Right lobe of liver (tissue), 6 donors: Measurements from ENCODE around the gene ADPRHL1. TPM values are rescaled to one million over a fixed set of nuclear protein-coding genes. Genes with fewer than 3 reads are reported as not detected.

ENCODE experiments used
- ATAC-seq, 4 donors: fragments of 200-7000 bp; cut with Tn5 transposase; one replicate each; pipeline ENCODE4 v1.9.1; 2020; ENCODE audit warnings: mild to moderate bottlenecking in 4 of 4, moderate library complexity in 4 of 4
- DNase-seq, 3 donors: peaks; one replicate each; pipeline ENCODE4 v3.0.0-alpha.2; 2020
- H3K27ac ChIP-seq, 3 donors: fragments of 200-600 bp; one replicate each; pipeline ENCODE4 v1.8.0; 2022
- H3K27me3 ChIP-seq, 2 donors: fragments of 200-600 bp; one replicate each; pipeline ENCODE4 v1.8.0; 2022
- H3K36me3 ChIP-seq, 4 donors: fragments of 200-600 bp; sonication (generic) in 1 of 4; one replicate each; pipeline versions ENCODE4 v1.5.1 to v1.8.0; 2017 to 2022; ENCODE audit warnings: control low read depth in 1 of 4
- H3K4me1 ChIP-seq, 4 donors: fragments of 200-600 bp; sonication (generic) in 1 of 4; one replicate each; pipeline versions ENCODE4 v1.5.1 to v1.8.0; 2017 to 2022; ENCODE audit warnings: control low read depth in 1 of 4
- H3K4me3 ChIP-seq, 3 donors: fragments of 200-600 bp; one replicate each; pipeline ENCODE4 v1.8.0; 2022
- H3K9me3 ChIP-seq, 4 donors: fragments of 200-600 bp; sonication (generic) in 1 of 4; one replicate each; pipeline versions ENCODE4 v1.5.1 to v1.8.0; 2017 to 2022; ENCODE audit warnings: control low read depth in 1 of 4
- CTCF ChIP-seq, 4 donors: fragments of 200-600 bp in 3 of 4; fragments of 450-650 bp in 1 of 4; IDR thresholded peaks; one replicate each; pipeline versions ENCODE4 v1.5.1 to v1.8.0; 2016 to 2022; ENCODE audit warnings: antibody characterized with exemption in 4 of 4, mild to moderate bottlenecking in 2 of 4
- POLR2A ChIP-seq: fragments of 450-650 bp; IDR thresholded peaks from one replicate; pipeline ENCODE4 v1.6.1; 2017; ENCODE audit warnings: antibody characterized with exemption, mild to moderate bottlenecking
- WGBS: methylation state at CpG from one replicate; pipeline ENCODE4 v1.1.6; 2018; ENCODE audit warnings: low coverage, low lambda C conversion rate; ENCODE audit not compliant: insufficient coverage; ENCODE audit errors: missing lambda C conversion rate; 5-methylcytosine and 5-hydroxymethylcytosine counted together
- intact Hi-C, 2 donors: fragments of 100-400 bp; cut with DNase I; formaldehyde crosslinking; loops; one replicate each; pipeline versions ENCODE4 v1.11.2 to v1.14.1; 2022
- total RNA-seq, 6 experiments: library from RNA; depleted of rRNA in 2 of 6; stranded (reverse); fragments of >200 nt in 2 of 6; fragmentation: NEBNext Ultra II Directional in 3 of 6; extraction: Animal tissue kit (Norgen Biotek cat#: 25700) in 3 of 6; gene quantifications; one replicate each; pipeline versions ENCODE4 v1.1.0 to v1.2.4, GENCODE V29; 2016 to 2023
- donor health status: DM: no; HTN: yes; CAD: no.
- donor health status: DM: no; HTN: no; CAD: no.
- donor health status: DM: no; HTN: no; CAD: no.
- donor health status: DM: no; HTN: yes; CAD: no.
- donor health status: DM: no; HTN: yes; CAD: no.

The ADPRHL1 gene
- total RNA-seq, 6 experiments from 2014 or later = 0.37 to 1.7 (median 1.1) TPM

- peak in 1 of 3 donors; percentile 40 for DNase-seq
Observed at GRCh38 chr13:113458253-113459065, 5.2 kb upstream of the ADPRHL1 start.

GRCh38 chr13:113457510-113457909, 4.2 kb upstream of the ADPRHL1 start:
- WGBS = 95% methylated on average over 17 of the region's 27 CpGs
- H3K36me3 ChIP-seq = peaks cover 0 to 33% (median 5%) of the 10 kb centered on the region in 4 donors
- peaks cover 0 to 3% (median 0%) of the 10 kb centered on the region in 4 donors for H3K4me1 ChIP-seq
- DNase-seq (peak in 1 of 3 donors; percentile 25), ATAC-seq (no peak)
- H3K4me3 ChIP-seq = no peak overlapping the region
- H3K9me3 ChIP-seq = no peaks in the 10 kb centered on the region
- TF ChIP-seq CTCF (IDR thresholded peaks at IDR 0.05) = no peak
- TF ChIP-seq POLR2A = no peak
- no peak overlapping the region for H3K27ac ChIP-seq
- intact Hi-C loops = no loop called here
- H3K27me3 ChIP-seq = no peaks in the 10 kb centered on the region

More at GRCh38 chr13:113458253-113459065, 5.2 kb upstream of the ADPRHL1 start:
- 78% methylated on average over 4 of the region's 23 CpGs for WGBS
- ATAC-seq = peak in 2 of 4 donors; percentile 28 to 36
- TF ChIP-seq CTCF (IDR thresholded peaks at IDR 0.05) (peak in 3 of 4 donors; percentile 26 to 31 (median 31)), POLR2A (no peak)
- Histone ChIP-seq H3K4me3 (no peak overlapping the region), H3K36me3 (peaks cover 0 to 33% (median 5%) of the 10 kb centered on the region in 4 donors), H3K4me1 (peaks cover 0 to 3% (median 0%) of the 10 kb centered on the region in 4 donors), H3K9me3 (no peaks in the 10 kb centered on the region), H3K27ac (no peak overlapping the region), H3K27me3 (no peaks in the 10 kb centered on the region)
- intact Hi-C loops = no loop called here

- no peak for ATAC-seq
Observed at GRCh38 chr13:113456116-113456702, 2.9 kb upstream of the ADPRHL1 start.

GRCh38 chr13:113455384-113455783, 2.1 kb upstream of the ADPRHL1 start:
- Histone ChIP-seq H3K4me1 (no peaks in the 10 kb centered on the region), H3K27ac (no peak overlapping the region), H3K4me3 (no peak overlapping the region), H3K27me3 (no peaks in the 10 kb centered on the region), H3K9me3 (no peaks in the 10 kb centered on the region), H3K36me3 (peaks cover 0 to 27% (median 5%) of the 10 kb centered on the region in 4 donors)
- peak in 1 of 4 donors; percentile 12 for ATAC-seq
- intact Hi-C loops = no loop called here
- TF ChIP-seq CTCF (IDR thresholded peaks at IDR 0.05) (no peak), POLR2A (no peak)
- 92% methylated on average over 7 of the region's 18 CpGs for WGBS
- DNase-seq = peak in 1 of 3 donors; percentile 36

More at GRCh38 chr13:113456116-113456702, 2.9 kb upstream of the ADPRHL1 start:
- no peaks in the 10 kb centered on the region for H3K4me1 ChIP-seq
- no peaks in the 10 kb centered on the region for H3K27me3 ChIP-seq
- TF ChIP-seq POLR2A (no peak), CTCF (IDR thresholded peaks at IDR 0.05) (no peak)
- H3K36me3 ChIP-seq = peaks cover 0 to 33% (median 5%) of the 10 kb centered on the region in 4 donors
- no peak overlapping the region for H3K4me3 ChIP-seq
- H3K9me3 ChIP-seq = no peaks in the 10 kb centered on the region
- no peak overlapping the region for H3K27ac ChIP-seq
- 100% methylated on average over 7 of the region's 16 CpGs for WGBS
- intact Hi-C loops = no loop called here
- peak in 1 of 3 donors; percentile 37 for DNase-seq
